Measurements from ENCODE around the gene BAIAP2L1. TPM values are rescaled to one million over a fixed set of nuclear protein-coding genes. Genes with fewer than 3 reads are reported as not detected.
A peak's percentile ranks its signal among the peaks of the same experiment; 100 is the strongest.

BAIAP2L1 gene
- total RNA-seq, 1 donor from 2014 or later, result 19.7 TPM

- TF ChIP-seq CTCF (IDR thresholded peaks at IDR 0.05; ENCODE audit: insufficient read depth, low read length, severe bottlenecking), result no peak
- DNase-seq (ENCODE audit: low read depth) (no peak), FAIRE-seq (no peak)
- Histone ChIP-seq H3K4me3 (ENCODE audit: low read depth, low read length) (no peak overlapping the region), H3K36me3 (ENCODE audit: control insufficient read depth, insufficient read depth, low read length) (peaks cover 6% of the 10 kb centered on the region), H3K27me3 (ENCODE audit: control insufficient read depth, insufficient read depth, low read length) (no peaks in the 10 kb centered on the region)
Measured at GRCh38 chr7:98329791-98330373, 71.0 kb downstream of the BAIAP2L1 start.

GRCh38 chr7:98329100-98329790, 71.6 kb downstream of the BAIAP2L1 start:
- H3K36me3 ChIP-seq (ENCODE audit: control insufficient read depth, insufficient read depth, low read length), result peaks cover 6% of the 10 kb centered on the region
- no peak for TF ChIP-seq CTCF (IDR thresholded peaks at IDR 0.05; ENCODE audit: insufficient read depth, low read length, severe bottlenecking)
- H3K4me3 ChIP-seq (ENCODE audit: low read depth, low read length), result no peak overlapping the region
- DNase-seq (ENCODE audit: low read depth) (no peak), FAIRE-seq (no peak)
- H3K27me3 ChIP-seq (ENCODE audit: control insufficient read depth, insufficient read depth, low read length), result no peaks in the 10 kb centered on the region

GRCh38 chr7:98324782-98325181, 76.1 kb downstream of the BAIAP2L1 start:
- TF ChIP-seq CTCF (IDR thresholded peaks at IDR 0.05; ENCODE audit: insufficient read depth, low read length, severe bottlenecking), result no peak
- no peaks in the 10 kb centered on the region for H3K27me3 ChIP-seq (ENCODE audit: control insufficient read depth, insufficient read depth, low read length)
- FAIRE-seq (no peak), DNase-seq (ENCODE audit: low read depth) (no peak)
- H3K4me3 ChIP-seq (ENCODE audit: low read depth, low read length), result no peak overlapping the region
- H3K36me3 ChIP-seq (ENCODE audit: control insufficient read depth, insufficient read depth, low read length), result peaks cover 9% of the 10 kb centered on the region

- TF ChIP-seq CTCF (IDR thresholded peaks at IDR 0.05; ENCODE audit: insufficient read depth, low read length, severe bottlenecking), result no peak
- Histone ChIP-seq H3K27me3 (ENCODE audit: control insufficient read depth, insufficient read depth, low read length) (no peaks in the 10 kb centered on the region), H3K36me3 (ENCODE audit: control insufficient read depth, insufficient read depth, low read length) (peaks cover 10% of the 10 kb centered on the region), H3K4me3 (ENCODE audit: low read depth, low read length) (no peak overlapping the region)
- FAIRE-seq, result no peak
- DNase-seq (ENCODE audit: low read depth), result no peak
Measured at GRCh38 chr7:98323597-98324322, 77.1 kb downstream of the BAIAP2L1 start.

- no peak overlapping the region for H3K4me3 ChIP-seq (ENCODE audit: low read depth, low read length)
- H3K36me3 ChIP-seq (ENCODE audit: control insufficient read depth, insufficient read depth, low read length), result peaks cover 6% of the 10 kb centered on the region
- no peaks in the 10 kb centered on the region for H3K27me3 ChIP-seq (ENCODE audit: control insufficient read depth, insufficient read depth, low read length)
- no peak for DNase-seq (ENCODE audit: low read depth)
- peak; percentile 55 for FAIRE-seq
- TF ChIP-seq CTCF (IDR thresholded peaks at IDR 0.05; ENCODE audit: insufficient read depth, low read length, severe bottlenecking), result peak; percentile 13
Measured at GRCh38 chr7:98322331-98323270, 78.3 kb downstream of the BAIAP2L1 start.

All from bronchial epithelial cell (primary cell).